GM23248 (cell line): ENCODE measurements around the gene PEX3. TPM values are rescaled to one million over a fixed set of nuclear protein-coding genes. Genes with fewer than 3 reads are reported as not detected.

Experiments used
- DNase-seq: peaks from one replicate; pipeline ENCODE4 v3.0.0-alpha.2; 2015
- H2AFZ ChIP-seq: fragments of 200-600 bp; sonication (generic); 2 replicates; pipeline ENCODE4 v1.6.1; 2016; ENCODE audit warnings: antibody characterized with exemption
- H3F3A ChIP-seq: fragments of 200-600 bp; sonication (generic); 2 replicates; pipeline ENCODE4 v1.6.1; 2016; ENCODE audit warnings: mild to moderate bottlenecking, antibody characterized with exemption, mixed run types; ENCODE audit not compliant: insufficient read depth
- H3K27ac ChIP-seq: fragments of 200-600 bp; sonication (generic); 2 replicates; pipeline ENCODE4 v1.5.1; 2016; ENCODE audit warnings: mild to moderate bottlenecking
- H3K27me3 ChIP-seq: fragments of 200-600 bp; sonication (generic); replicated peaks from 2 replicates; pipeline ENCODE4 v1.6.1; 2016; ENCODE audit warnings: mild to moderate bottlenecking; ENCODE audit not compliant: insufficient read depth
- H3K36me3 ChIP-seq: fragments of 200-600 bp; sonication (generic); 2 replicates; pipeline ENCODE4 v1.6.1; 2016; ENCODE audit warnings: low read depth, mild to moderate bottlenecking
- H3K4me1 ChIP-seq: fragments of 200-600 bp; sonication (generic); 2 replicates; pipeline ENCODE4 v1.6.1; 2016; ENCODE audit warnings: mild to moderate bottlenecking; ENCODE audit not compliant: insufficient read depth
- H3K4me2 ChIP-seq: fragments of 200-600 bp; sonication (generic); one replicate; pipeline ENCODE4 v1.6.1; 2016; ENCODE audit warnings: mild to moderate bottlenecking; ENCODE audit not compliant: unreplicated experiment
- H3K4me3 ChIP-seq: fragments of 200-600 bp; sonication (generic); 2 replicates; pipeline ENCODE4 v1.5.1; 2016; ENCODE audit warnings: mild to moderate bottlenecking
- H3K79me2 ChIP-seq: fragments of 200-600 bp; sonication (generic); 2 replicates; pipeline ENCODE4 v1.6.1; 2016; ENCODE audit warnings: mild to moderate bottlenecking; ENCODE audit not compliant: insufficient read depth
- H3K9ac ChIP-seq: fragments of 200-600 bp; sonication (generic); 2 replicates; pipeline ENCODE4 v1.6.1; 2016; ENCODE audit warnings: mild to moderate bottlenecking
- H3K9me2 ChIP-seq: fragments of 200-600 bp; sonication (generic); 2 replicates; pipeline ENCODE4 v1.6.1; 2016; ENCODE audit warnings: mixed run types, mild to moderate bottlenecking, moderate library complexity; ENCODE audit not compliant: insufficient read depth
- H3K9me3 ChIP-seq: fragments of 200-600 bp; sonication (generic); one replicate; pipeline ENCODE4 v1.6.1; 2017; ENCODE audit warnings: low read depth
- H4K20me1 ChIP-seq: fragments of 200-600 bp; sonication (generic); 2 replicates; pipeline ENCODE4 v1.6.0; 2016; ENCODE audit not compliant: insufficient read depth
- EZH2 ChIP-seq: fragments of 200-600 bp; sonication (generic); IDR thresholded peaks from 2 replicates; pipeline ENCODE4 v1.6.1; 2018; ENCODE audit warnings: antibody characterized with exemption, mild to moderate bottlenecking; ENCODE audit not compliant: insufficient read depth, poor library complexity, severe bottlenecking
- EZH2phosphoT487 ChIP-seq: fragments of 200-600 bp; sonication (generic); IDR thresholded peaks from 2 replicates; pipeline ENCODE4 v1.6.1; 2018; ENCODE audit warnings: antibody characterized with exemption, moderate library complexity, mild to moderate bottlenecking, low read depth; ENCODE audit not compliant: insufficient read depth
- WGBS, 2 experiments: methylation state at CpG; one replicate each; pipeline ENCODE4 v1.1.6; 2015 to 2017; ENCODE audit warnings: low lambda C conversion rate in 2 of 2, low coverage in 1 of 2; ENCODE audit errors: missing lambda C conversion rate in 2 of 2; 5-methylcytosine and 5-hydroxymethylcytosine counted together
- in situ Hi-C: fragments of 300-500 bp; cut with MboI; formaldehyde crosslinking; loops from 2 replicates; pipeline ENCODE4 v1.15.0; 2020
- polyA plus RNA-seq: library from polyadenylated mRNA; unstranded; fragments of >200 nt; fragmentation: Nextera tagmentation; extraction: Ambion mirVana; gene quantifications from 2 replicates; pipeline ENCODE4 v1.2.1, GENCODE V29; 2016
- total RNA-seq: library from RNA; depleted of rRNA; stranded (reverse); fragments of >200 nt; shearing (Covaris generic); gene quantifications from 2 replicates; pipeline ENCODE4 v1.2.3, GENCODE V29; 2014

The PEX3 gene
- total and polyA plus RNA-seq, 2 experiments from 2014 or later: 20.1 to 35.0 TPM

- peak; percentile 81 for DNase-seq
- WGBS, 2 experiments: 1% methylated on average over 27 to 53 of the region's 103 CpGs
- Histone ChIP-seq H3F3A (no peaks in the 10 kb centered on the region), H3K9me2 (no peaks in the 10 kb centered on the region), H3K27ac (peak overlapping the region; percentile 16; the same call in 1 of the 2 replicates), H3K36me3 (no peaks in the 10 kb centered on the region), H3K4me1 (peaks cover 5% of the 10 kb centered on the region; the same call in 1 of the 2 replicates), H4K20me1 (no peaks in the 10 kb centered on the region), H3K4me3 (peak overlapping the region; percentile 76), H3K27me3 (no peaks in the 10 kb centered on the region; the same call in 1 of the 2 replicates), H3K9me3 (no peaks in the 10 kb centered on the region), H3K79me2 (peaks cover 24% of the 10 kb centered on the region), H3K9ac (peak overlapping the region; percentile 67), H3K4me2 (peak overlapping the region; percentile 82), H2AFZ (peak overlapping the region; percentile 92)
- in situ Hi-C loops: no loop called here
- TF ChIP-seq EZH2: no peak
These were observed 86.5 kb downstream of the PEX3 start for GRCh38 chr6:143536866-143537691.

GRCh38 chr6:143538374-143538773 is 87.8 kb downstream of the PEX3 start:
- Histone ChIP-seq H3K9me2 (no peaks in the 10 kb centered on the region), H3F3A (no peaks in the 10 kb centered on the region), H3K4me1 (peaks cover 12% of the 10 kb centered on the region; the same call in 1 of the 2 replicates), H2AFZ (no peak overlapping the region), H3K4me2 (no peak overlapping the region), H3K27ac (no peak overlapping the region), H3K27me3 (no peaks in the 10 kb centered on the region), H3K9ac (no peak overlapping the region), H3K9me3 (no peaks in the 10 kb centered on the region), H3K4me3 (no peak overlapping the region), H3K36me3 (no peaks in the 10 kb centered on the region), H4K20me1 (no peaks in the 10 kb centered on the region), H3K79me2 (peaks cover 30% of the 10 kb centered on the region)
- in situ Hi-C loops: no loop called here
- TF ChIP-seq EZH2 (no peak), EZH2phosphoT487 (no peak)
- no peak for DNase-seq
- whole genome bisulfite sequencing, 2 experiments: 98 to 99% methylated on average over 7 of the region's 7 CpGs

- Histone ChIP-seq H3K36me3 (no peaks in the 10 kb centered on the region), H2AFZ (no peak overlapping the region), H3K27me3 (no peaks in the 10 kb centered on the region), H3K27ac (no peak overlapping the region), H3F3A (no peaks in the 10 kb centered on the region), H3K79me2 (peaks cover 35% of the 10 kb centered on the region), H3K4me2 (no peak overlapping the region), H3K4me3 (no peak overlapping the region), H3K9ac (no peak overlapping the region), H3K9me2 (no peaks in the 10 kb centered on the region), H4K20me1 (no peaks in the 10 kb centered on the region), H3K9me3 (no peaks in the 10 kb centered on the region), H3K4me1 (peaks cover 12% of the 10 kb centered on the region; the same call in 1 of the 2 replicates)
- WGBS, 2 experiments: 85% methylated on average over 4 of the region's 4 CpGs
- TF ChIP-seq EZH2 (no peak), EZH2phosphoT487 (no peak)
- in situ Hi-C loops: no loop called here
- DNase-seq: no peak
These were observed 88.5 kb downstream of the PEX3 start for GRCh38 chr6:143539106-143539505.

DNA sequence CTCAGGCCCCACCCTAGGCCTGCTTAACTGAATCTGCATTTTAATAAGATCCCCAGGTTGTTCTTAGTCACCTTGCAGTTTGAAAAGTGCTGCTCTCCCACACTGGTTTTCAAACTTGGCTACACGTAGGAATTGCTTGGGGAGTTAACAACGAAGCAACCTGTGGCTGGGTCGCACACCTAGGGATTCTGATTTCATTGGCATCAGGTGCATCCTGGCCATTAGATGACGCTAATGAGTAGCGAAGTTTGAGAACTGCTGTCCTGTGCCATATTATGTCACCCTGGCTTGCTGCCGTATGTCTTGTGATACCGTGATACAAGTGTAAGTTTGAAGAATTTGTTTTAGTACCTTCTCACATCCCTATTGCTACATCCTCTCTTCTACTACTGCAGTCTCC is 89.1 kb downstream of the PEX3 start:
- H3K4me2 ChIP-seq: no peak overlapping the region
- no peaks in the 10 kb centered on the region for H3K9me3 ChIP-seq
- no peak for DNase-seq
- no peak overlapping the region for H3K4me3 ChIP-seq
- in situ Hi-C loops: no loop called here
- no peak overlapping the region for H3K9ac ChIP-seq
- 97% methylated on average over 7 of the region's 7 CpGs for WGBS, 2 experiments
- no peak overlapping the region for H2AFZ ChIP-seq
- no peaks in the 10 kb centered on the region for H4K20me1 ChIP-seq
- H3F3A ChIP-seq: no peaks in the 10 kb centered on the region
- TF ChIP-seq EZH2phosphoT487: no peak
- no peak for TF ChIP-seq EZH2
- H3K79me2 ChIP-seq: peaks cover 35% of the 10 kb centered on the region
- no peaks in the 10 kb centered on the region for H3K36me3 ChIP-seq
- H3K27me3 ChIP-seq: no peaks in the 10 kb centered on the region
- H3K9me2 ChIP-seq: no peaks in the 10 kb centered on the region
- peaks cover 12% of the 10 kb centered on the region; the same call in 1 of the 2 replicates for H3K4me1 ChIP-seq
- H3K27ac ChIP-seq: no peak overlapping the region
